Liver (tissue), 9 donors: ENCODE measurements around the gene RAI14. TPM values are rescaled to one million over a fixed set of nuclear protein-coding genes. Genes with fewer than 3 reads are reported as not detected.

Experiments
- DNase-seq: peaks from one replicate; pipeline ENCODE4 v3.0.0-alpha.2; 2017; ENCODE audit warnings: low spot score
- H3K27ac ChIP-seq, 2 donors: one replicate each; pipeline ENCODE4 v1.7.0; 2013; ENCODE audit warnings: inconsistent platforms in 2 of 2, low read length in 2 of 2, control low read depth in 1 of 2, low read depth in 1 of 2, mild to moderate bottlenecking in 1 of 2
- H3K27me3 ChIP-seq, 4 donors: one replicate each; pipeline versions ENCODE4 v1.6.1 to v1.7.0; 2013; ENCODE audit warnings: low read length in 3 of 4, inconsistent platforms in 1 of 4, mild to moderate bottlenecking in 1 of 4, moderate library complexity in 1 of 4; ENCODE audit not compliant: control insufficient read depth in 4 of 4, insufficient read depth in 4 of 4
- H3K36me3 ChIP-seq, 4 donors: one replicate each; pipeline versions ENCODE4 v1.6.1 to v1.7.0; 2013; ENCODE audit warnings: low read length in 3 of 4, mild to moderate bottlenecking in 3 of 4, low read depth in 1 of 4, moderate library complexity in 1 of 4; ENCODE audit not compliant: control insufficient read depth in 4 of 4, insufficient read depth in 3 of 4
- H3K4me1 ChIP-seq, 4 donors: one replicate each; pipeline versions ENCODE4 v1.6.1 to v1.7.0; 2013; ENCODE audit warnings: low read length in 3 of 4, mild to moderate bottlenecking in 3 of 4, moderate library complexity in 1 of 4; ENCODE audit not compliant: control insufficient read depth in 4 of 4, insufficient read depth in 4 of 4
- H3K4me3 ChIP-seq, 3 donors: one replicate each; pipeline versions ENCODE4 v1.6.1 to v1.7.0; 2013; ENCODE audit warnings: low read length in 3 of 3, control low read depth in 1 of 3, low read depth in 1 of 3, mild to moderate bottlenecking in 1 of 3
- H3K9ac ChIP-seq, 2 donors: one replicate each; pipeline ENCODE4 v1.7.0; 2013; ENCODE audit warnings: low read length in 2 of 2, mild to moderate bottlenecking in 2 of 2, moderate library complexity in 2 of 2, control low read depth in 1 of 2, low read depth in 1 of 2
- H3K9me3 ChIP-seq, 4 donors: one replicate each; pipeline versions ENCODE4 v1.6.1 to v1.7.0; 2013; ENCODE audit warnings: low read length in 3 of 4; ENCODE audit not compliant: control insufficient read depth in 4 of 4
- FOXA1 ChIP-seq: IDR thresholded peaks from 2 replicates; pipeline ENCODE4 v1.6.1; 2016; ENCODE audit warnings: antibody characterized with exemption
- GABPA ChIP-seq, 2 donors: IDR thresholded peaks in 1 of 2; conservative IDR thresholded peaks in 1 of 2; 2 replicates each; pipeline ENCODE4 v1.6.1; 2016; ENCODE audit warnings: antibody characterized with exemption in 2 of 2, mild to moderate bottlenecking in 1 of 2, moderate library complexity in 1 of 2
- HNF4G ChIP-seq: IDR thresholded peaks from 2 replicates; pipeline ENCODE4 v1.6.1; 2016; ENCODE audit warnings: antibody characterized with exemption
- NR2F2 ChIP-seq: IDR thresholded peaks from 2 replicates; pipeline ENCODE4 v1.6.1; 2016; ENCODE audit warnings: antibody characterized with exemption
- RAD21 ChIP-seq, 2 donors: IDR thresholded peaks; 2 replicates each; pipeline ENCODE4 v1.6.1; 2016; ENCODE audit warnings: antibody characterized with exemption in 2 of 2, mild to moderate bottlenecking in 2 of 2
- SP1 ChIP-seq: IDR thresholded peaks from 2 replicates; pipeline ENCODE4 v1.6.1; 2018; ENCODE audit warnings: antibody characterized with exemption, mild to moderate bottlenecking
- YY1 ChIP-seq: IDR thresholded peaks from 2 replicates; pipeline ENCODE4 v1.6.1; 2016; ENCODE audit warnings: antibody characterized with exemption, mild to moderate bottlenecking
- WGBS: extraction: QIAGEN DNeasy Blood & Tissue Kit; methylation state at CpG from one replicate; pipeline ENCODE4 v1.1.7; 2013; 5-methylcytosine and 5-hydroxymethylcytosine counted together
- polyA plus RNA-seq, 2 donors: library from polyadenylated mRNA; stranded (reverse) in 1 of 2; unstranded in 1 of 2; fragments of 200-250 nt in 1 of 2; fragments of >200 nt in 1 of 2; fragmentation: Nextera tagmentation in 1 of 2; extraction: Ambion mirVana in 1 of 2; gene quantifications; one replicate each; pipeline versions ENCODE4 v1.2.1 to v1.2.3, GENCODE V29; 2013 to 2015
- total RNA-seq, 2 donors: library from RNA; depleted of rRNA; stranded (reverse); fragments of >200 nt; gene quantifications; one replicate each; pipeline ENCODE4 v1.2.3, GENCODE V29; 2014
- TF ChIP-seq, protein P1 (sequence below): fragments of 150-350 bp; IDR thresholded peaks from 2 replicates; pipeline ENCODE4 v1.5.1; 2017; ENCODE audit warnings: improper control_type of control experiment, low read depth, low read length; ENCODE audit not compliant: missing input control
- TF ChIP-seq, protein P2 (sequence below): IDR thresholded peaks from 2 replicates; pipeline ENCODE4 v1.6.1; 2016; ENCODE audit warnings: antibody characterized with exemption, mild to moderate bottlenecking
- donor health status: healthy.
- donor health status: healthy.
- donor health status: healthy.
- donor health status: healthy.
- donor health status: healthy.

RAI14 gene
- total RNA-seq (10 to 100 TPM; 12.5 to 21.4 TPM), polyA plus RNA-seq (10 to 100 TPM in 1 of 2 donors, 1 to 10 TPM in 1; 7.8 to 10.3 TPM)

DNA sequence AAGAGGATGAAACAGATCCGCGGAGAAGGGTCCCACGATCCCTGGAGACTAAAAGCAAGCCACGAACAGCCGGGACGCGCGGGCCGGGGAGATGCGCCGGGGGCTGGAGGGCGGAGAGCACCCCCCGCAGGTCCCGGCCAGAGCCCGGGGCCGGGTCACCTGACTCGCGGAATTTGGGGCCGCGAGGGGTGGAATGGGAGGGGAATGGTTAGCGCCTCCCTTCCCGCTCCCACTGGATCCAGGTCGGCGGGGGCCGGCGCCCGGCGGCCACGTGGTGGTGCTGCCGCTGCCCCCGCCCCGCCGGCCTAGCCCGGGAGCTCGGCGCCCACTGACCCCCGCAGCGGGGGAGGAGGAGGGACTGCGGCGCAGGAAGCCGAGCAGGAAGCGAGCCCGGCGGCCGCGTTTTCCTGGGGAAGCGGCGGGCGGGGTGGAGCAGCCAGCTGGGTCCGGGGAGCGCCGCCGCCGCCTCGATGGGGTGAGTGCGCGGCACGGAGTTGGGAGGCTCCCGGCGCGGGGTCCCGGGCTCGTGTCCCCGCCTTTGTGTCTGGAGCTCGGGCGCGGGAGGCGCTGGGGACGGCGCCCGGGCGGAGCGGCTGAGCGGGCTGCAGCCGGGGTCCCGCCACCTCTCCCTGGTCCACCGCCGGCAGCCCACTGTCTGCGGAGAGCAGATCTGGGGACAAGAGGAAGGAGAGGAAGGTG lies at the start of gene RAI14:
Gene RAI14 (plus strand): TSS at position 328 of the 699 bp plus-strand sequence. CDS start 30,592 bp downstream, outside the sequence.
- Histone ChIP-seq H3K9me3 (no peaks in the 10 kb centered on the region), H3K9ac (peak within 1 kb of the TSS; percentile 60 to 97), H3K36me3 (no peaks in the 10 kb centered on the region), H3K4me3 (peak within 1 kb of the TSS; percentile 74 to 94 (median 82)), H3K4me1 (peaks cover 5 to 16% (median 9%) of the 10 kb centered on the region in 4 donors), H3K27me3 (no peaks in the 10 kb centered on the region), H3K27ac (peak within 1 kb of the TSS; percentile 96 to 98)
- WGBS, result under 1% methylated on average over 79 of the region's 79 CpGs
- no peak for TF ChIP-seq SP1
- peak; percentile 1 to 34 for TF ChIP-seq RAD21 (IDR thresholded peaks at IDR 0.05)
- DNase-seq, result peak; percentile 70

DNA sequence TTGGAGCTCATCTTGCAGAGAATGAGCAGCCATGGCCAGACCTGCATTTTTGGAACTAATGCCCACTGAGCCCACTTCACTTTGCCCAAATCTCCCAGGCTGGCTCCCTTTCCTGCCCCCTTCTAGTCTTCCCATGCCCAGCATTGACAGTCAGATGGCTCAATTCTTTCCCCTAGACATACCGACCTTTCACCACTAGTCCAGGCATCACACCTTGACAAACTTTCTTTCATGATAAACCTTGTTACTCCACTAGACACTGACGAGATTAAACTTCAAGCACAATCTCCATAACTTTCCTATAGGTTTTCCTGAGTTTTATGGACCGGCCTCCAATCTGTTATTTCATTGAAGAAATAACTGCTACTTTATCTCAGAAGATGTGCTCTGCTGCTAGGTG lies 47.8 kb upstream of the RAI14 start:
- WGBS, result 66% methylated on average over 3 of the region's 3 CpGs
- H3K9ac ChIP-seq, result no peak overlapping the region
- no peak overlapping the region for H3K27ac ChIP-seq

More for the DNA sequence above, 47.8 kb upstream of the RAI14 start:
- Histone ChIP-seq H3K36me3 (no peaks in the 10 kb centered on the region), H3K4me3 (no peak overlapping the region), H3K4me1 (no peaks in the 10 kb centered on the region), H3K9me3 (no peaks in the 10 kb centered on the region), H3K27me3 (no peaks in the 10 kb centered on the region)
- DNase-seq, result no peak
- TF ChIP-seq NR2F2, result no peak
- no peak for TF ChIP-seq GABPA (IDR thresholded peaks at IDR 0.05 in 1 of 2, conservative IDR thresholded peaks at IDR 0.05 in 1 of 2)
- TF ChIP-seq, protein P1, sequence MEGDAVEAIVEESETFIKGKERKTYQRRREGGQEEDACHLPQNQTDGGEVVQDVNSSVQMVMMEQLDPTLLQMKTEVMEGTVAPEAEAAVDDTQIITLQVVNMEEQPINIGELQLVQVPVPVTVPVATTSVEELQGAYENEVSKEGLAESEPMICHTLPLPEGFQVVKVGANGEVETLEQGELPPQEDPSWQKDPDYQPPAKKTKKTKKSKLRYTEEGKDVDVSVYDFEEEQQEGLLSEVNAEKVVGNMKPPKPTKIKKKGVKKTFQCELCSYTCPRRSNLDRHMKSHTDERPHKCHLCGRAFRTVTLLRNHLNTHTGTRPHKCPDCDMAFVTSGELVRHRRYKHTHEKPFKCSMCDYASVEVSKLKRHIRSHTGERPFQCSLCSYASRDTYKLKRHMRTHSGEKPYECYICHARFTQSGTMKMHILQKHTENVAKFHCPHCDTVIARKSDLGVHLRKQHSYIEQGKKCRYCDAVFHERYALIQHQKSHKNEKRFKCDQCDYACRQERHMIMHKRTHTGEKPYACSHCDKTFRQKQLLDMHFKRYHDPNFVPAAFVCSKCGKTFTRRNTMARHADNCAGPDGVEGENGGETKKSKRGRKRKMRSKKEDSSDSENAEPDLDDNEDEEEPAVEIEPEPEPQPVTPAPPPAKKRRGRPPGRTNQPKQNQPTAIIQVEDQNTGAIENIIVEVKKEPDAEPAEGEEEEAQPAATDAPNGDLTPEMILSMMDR, result no peak
- no peak for TF ChIP-seq RAD21 (IDR thresholded peaks at IDR 0.05)
- TF ChIP-seq SP1, result no peak
- TF ChIP-seq, protein P2, sequence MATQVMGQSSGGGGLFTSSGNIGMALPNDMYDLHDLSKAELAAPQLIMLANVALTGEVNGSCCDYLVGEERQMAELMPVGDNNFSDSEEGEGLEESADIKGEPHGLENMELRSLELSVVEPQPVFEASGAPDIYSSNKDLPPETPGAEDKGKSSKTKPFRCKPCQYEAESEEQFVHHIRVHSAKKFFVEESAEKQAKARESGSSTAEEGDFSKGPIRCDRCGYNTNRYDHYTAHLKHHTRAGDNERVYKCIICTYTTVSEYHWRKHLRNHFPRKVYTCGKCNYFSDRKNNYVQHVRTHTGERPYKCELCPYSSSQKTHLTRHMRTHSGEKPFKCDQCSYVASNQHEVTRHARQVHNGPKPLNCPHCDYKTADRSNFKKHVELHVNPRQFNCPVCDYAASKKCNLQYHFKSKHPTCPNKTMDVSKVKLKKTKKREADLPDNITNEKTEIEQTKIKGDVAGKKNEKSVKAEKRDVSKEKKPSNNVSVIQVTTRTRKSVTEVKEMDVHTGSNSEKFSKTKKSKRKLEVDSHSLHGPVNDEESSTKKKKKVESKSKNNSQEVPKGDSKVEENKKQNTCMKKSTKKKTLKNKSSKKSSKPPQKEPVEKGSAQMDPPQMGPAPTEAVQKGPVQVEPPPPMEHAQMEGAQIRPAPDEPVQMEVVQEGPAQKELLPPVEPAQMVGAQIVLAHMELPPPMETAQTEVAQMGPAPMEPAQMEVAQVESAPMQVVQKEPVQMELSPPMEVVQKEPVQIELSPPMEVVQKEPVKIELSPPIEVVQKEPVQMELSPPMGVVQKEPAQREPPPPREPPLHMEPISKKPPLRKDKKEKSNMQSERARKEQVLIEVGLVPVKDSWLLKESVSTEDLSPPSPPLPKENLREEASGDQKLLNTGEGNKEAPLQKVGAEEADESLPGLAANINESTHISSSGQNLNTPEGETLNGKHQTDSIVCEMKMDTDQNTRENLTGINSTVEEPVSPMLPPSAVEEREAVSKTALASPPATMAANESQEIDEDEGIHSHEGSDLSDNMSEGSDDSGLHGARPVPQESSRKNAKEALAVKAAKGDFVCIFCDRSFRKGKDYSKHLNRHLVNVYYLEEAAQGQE, result no peak
- no peak for TF ChIP-seq YY1
- no peak for TF ChIP-seq HNF4G
- no peak for TF ChIP-seq FOXA1
